K562 (cell line): ENCODE data around the gene RARRES2. TPM values are rescaled to one million over a fixed set of nuclear protein-coding genes. Genes with fewer than 3 reads are reported as not detected.

Experiments
- BRD9 ChIP-seq: fragments of 450-650 bp; IDR thresholded peaks from 2 replicates; pipeline ENCODE4 v1.6.1; 2018; ENCODE audit warnings: low read depth; ENCODE audit not compliant: partially characterized antibody
- CBFA2T2 ChIP-seq: fragments of 450-650 bp; conservative IDR thresholded peaks from 2 replicates; pipeline ENCODE4 v1.6.1; 2017; ENCODE audit warnings: mild to moderate bottlenecking
- CLOCK ChIP-seq: fragments of 250-450 bp; sonication (Bioruptor Pico); IDR thresholded peaks from 2 replicates; pipeline ENCODE4 v1.4.0; 2020; ENCODE audit warnings: mild to moderate bottlenecking, moderate library complexity, borderline replicate concordance
- EP300 ChIP-seq: IDR thresholded peaks from 2 replicates; pipeline ENCODE4 v1.6.1; 2012; ENCODE audit warnings: low read length, improper control_type of control experiment
- HIVEP1 ChIP-seq: fragments of 250-450 bp; sonication (Bioruptor Pico); IDR thresholded peaks from 2 replicates; pipeline ENCODE4 v1.4.0; 2020; ENCODE audit warnings: mild to moderate bottlenecking
- LARP7 ChIP-seq: fragments of 450-650 bp; IDR thresholded peaks from 2 replicates; pipeline ENCODE4 v1.6.1; 2016
- MIER1 ChIP-seq: fragments of 450-650 bp; IDR thresholded peaks from 2 replicates; pipeline ENCODE4 v1.6.1; 2016; ENCODE audit warnings: antibody characterized with exemption, mild to moderate bottlenecking, low read depth
- PKNOX1 ChIP-seq: fragments of 450-650 bp; IDR thresholded peaks from 2 replicates; pipeline ENCODE4 v1.6.1; 2016
- RNF2 ChIP-seq: sonication (generic); IDR thresholded peaks from 2 replicates; pipeline ENCODE4 v1.6.1; 2016
- ZBTB34 ChIP-seq: fragments of 250-450 bp; sonication (Bioruptor Pico); IDR thresholded peaks from 2 replicates; pipeline ENCODE4 v1.8.0; 2021; ENCODE audit warnings: mild to moderate bottlenecking, moderate library complexity
- ZBTB7A ChIP-seq: IDR thresholded peaks from 2 replicates; pipeline ENCODE4 v1.6.1; 2011; ENCODE audit warnings: low read depth, mild to moderate bottlenecking, low read length, moderate library complexity, borderline replicate concordance; ENCODE audit not compliant: control insufficient read depth
- ZNF197 ChIP-seq: fragments of 200-800 bp; sonication (Bioruptor generic); IDR thresholded peaks from 2 replicates; pipeline ENCODE4 v1.6.1; 2016; ENCODE audit warnings: low read depth, missing genetic modification characterization, missing compliant biosample characterization
- ZNF324 ChIP-seq: fragments of 250-450 bp; sonication (Bioruptor Pico); IDR thresholded peaks from 2 replicates; pipeline ENCODE4 v1.4.0; 2020; ENCODE audit warnings: mild to moderate bottlenecking
- ZNF445 ChIP-seq: fragments of 250-450 bp; sonication (Bioruptor Pico); IDR thresholded peaks from 2 replicates; pipeline ENCODE4 v1.4.0; 2020; ENCODE audit warnings: low read depth, mild to moderate bottlenecking, moderate library complexity
- ZNF668 ChIP-seq: fragments of 250-450 bp; sonication (Bioruptor Pico); IDR thresholded peaks from 2 replicates; pipeline ENCODE4 v1.8.0; 2022; ENCODE audit warnings: mild to moderate bottlenecking, inconsistent platforms
- polyA plus RNA-seq, 8 experiments: library from polyadenylated mRNA; depleted of rRNA in 4 of 8; stranded (reverse) in 5 of 8; unstranded in 3 of 8; fragments of >200 nt; fragmentation: Nextera tagmentation in 2 of 8; fragmentation: Illumina TruSeq in 1 of 8; extraction: Ambion mirVana in 2 of 8; extraction: Trizol in 1 of 8; gene quantifications; 2 replicates each; pipeline versions ENCODE4 v1.2.1 to v1.2.3, GENCODE V29; 2011 to 2014; ENCODE audit warnings: inconsistent platforms in 1 of 8, missing spikeins in 1 of 8
- total RNA-seq, 7 experiments: library from RNA; depleted of rRNA in 6 of 7; stranded (reverse); fragments of >200 nt in 6 of 7; fragmentation: Illumina TruSeq in 2 of 7; extraction: Trizol in 2 of 7; gene quantifications; 2 replicates each; pipeline versions ENCODE4 v1.2.1 to v1.2.3, GENCODE V29; 2011 to 2021; ENCODE audit warnings: low replicate concordance in 1 of 7
- TF ChIP-seq, protein P1 (sequence below): fragments of 450-650 bp; formaldehyde crosslinking; IDR thresholded peaks from 2 replicates; pipeline ENCODE4 v1.4.0; 2022; ENCODE audit warnings: missing genetic modification characterization
- TF ChIP-seq, protein P2 (sequence below), 2 experiments: fragments of 450-650 bp; conservative IDR thresholded peaks; 2 replicates each; pipeline ENCODE4 v1.6.1; 2017; ENCODE audit warnings: mild to moderate bottlenecking in 2 of 2, moderate library complexity in 2 of 2
- TF ChIP-seq, protein P3 (sequence below): fragments of 450-650 bp; formaldehyde crosslinking; IDR thresholded peaks from 2 replicates; pipeline ENCODE4 v1.4.0; 2020; ENCODE audit warnings: mild to moderate bottlenecking, moderate library complexity

The RARRES2 gene
- total and polyA plus RNA-seq, 9 of the 15 experiments (the other 6 are each of a cell fraction or from before 2014, with no cell fraction given), result 0.11 to 1.7 (median 0.23) TPM; not detected in 6

GRCh38 chr7:150312649-150313366, 28.6 kb downstream of the RARRES2 start (continued):
- peak; percentile 76 for TF ChIP-seq CBFA2T2
- 0 out of 2 replicates have a peak, but pooled peaks have one; percentile 14 for TF ChIP-seq ZBTB34 (CRISPR knock-in tag)
- peak; percentile 73 for TF ChIP-seq ZNF197 (CRISPR knock-in tag)
- TF ChIP-seq MIER1, result peak; percentile 65
- TF ChIP-seq, protein P1, sequence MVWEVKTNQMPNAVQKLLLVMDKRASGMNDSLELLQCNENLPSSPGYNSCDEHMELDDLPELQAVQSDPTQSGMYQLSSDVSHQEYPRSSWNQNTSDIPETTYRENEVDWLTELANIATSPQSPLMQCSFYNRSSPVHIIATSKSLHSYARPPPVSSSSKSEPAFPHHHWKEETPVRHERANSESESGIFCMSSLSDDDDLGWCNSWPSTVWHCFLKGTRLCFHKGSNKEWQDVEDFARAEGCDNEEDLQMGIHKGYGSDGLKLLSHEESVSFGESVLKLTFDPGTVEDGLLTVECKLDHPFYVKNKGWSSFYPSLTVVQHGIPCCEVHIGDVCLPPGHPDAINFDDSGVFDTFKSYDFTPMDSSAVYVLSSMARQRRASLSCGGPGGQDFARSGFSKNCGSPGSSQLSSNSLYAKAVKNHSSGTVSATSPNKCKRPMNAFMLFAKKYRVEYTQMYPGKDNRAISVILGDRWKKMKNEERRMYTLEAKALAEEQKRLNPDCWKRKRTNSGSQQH, result peak; percentile 55; the same call in 1 of the 2 replicates
- TF ChIP-seq, protein P2, sequence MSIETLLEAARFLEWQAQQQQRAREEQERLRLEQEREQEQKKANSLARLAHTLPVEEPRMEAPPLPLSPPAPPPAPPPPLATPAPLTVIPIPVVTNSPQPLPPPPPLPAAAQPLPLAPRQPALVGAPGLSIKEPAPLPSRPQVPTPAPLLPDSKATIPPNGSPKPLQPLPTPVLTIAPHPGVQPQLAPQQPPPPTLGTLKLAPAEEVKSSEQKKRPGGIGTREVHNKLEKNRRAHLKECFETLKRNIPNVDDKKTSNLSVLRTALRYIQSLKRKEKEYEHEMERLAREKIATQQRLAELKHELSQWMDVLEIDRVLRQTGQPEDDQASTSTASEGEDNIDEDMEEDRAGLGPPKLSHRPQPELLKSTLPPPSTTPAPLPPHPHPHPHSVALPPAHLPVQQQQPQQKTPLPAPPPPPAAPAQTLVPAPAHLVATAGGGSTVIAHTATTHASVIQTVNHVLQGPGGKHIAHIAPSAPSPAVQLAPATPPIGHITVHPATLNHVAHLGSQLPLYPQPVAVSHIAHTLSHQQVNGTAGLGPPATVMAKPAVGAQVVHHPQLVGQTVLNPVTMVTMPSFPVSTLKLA (conservative IDR thresholded peaks at IDR 0.05), result peak; percentile 33 to 70; a peak in 1 of 4 replicates
- TF ChIP-seq EP300, result peak; percentile 79
- TF ChIP-seq, protein P3, sequence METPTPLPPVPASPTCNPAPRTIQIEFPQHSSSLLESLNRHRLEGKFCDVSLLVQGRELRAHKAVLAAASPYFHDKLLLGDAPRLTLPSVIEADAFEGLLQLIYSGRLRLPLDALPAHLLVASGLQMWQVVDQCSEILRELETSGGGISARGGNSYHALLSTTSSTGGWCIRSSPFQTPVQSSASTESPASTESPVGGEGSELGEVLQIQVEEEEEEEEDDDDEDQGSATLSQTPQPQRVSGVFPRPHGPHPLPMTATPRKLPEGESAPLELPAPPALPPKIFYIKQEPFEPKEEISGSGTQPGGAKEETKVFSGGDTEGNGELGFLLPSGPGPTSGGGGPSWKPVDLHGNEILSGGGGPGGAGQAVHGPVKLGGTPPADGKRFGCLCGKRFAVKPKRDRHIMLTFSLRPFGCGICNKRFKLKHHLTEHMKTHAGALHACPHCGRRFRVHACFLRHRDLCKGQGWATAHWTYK (CRISPR knock-in tag), result peak; percentile 94; the same call in 1 of the 2 replicates
- TF ChIP-seq PKNOX1, result peak; percentile 86
- TF ChIP-seq CLOCK, result 0 out of 2 replicates have a peak, but pooled peaks have one; percentile 69
- peak; percentile 91 for TF ChIP-seq ZNF668 (CRISPR knock-in tag)
- peak; percentile 85; the same call in 1 of the 2 replicates for TF ChIP-seq ZNF445 (CRISPR knock-in tag)
- TF ChIP-seq HIVEP1, result peak; percentile 92
- TF ChIP-seq ZNF324 (CRISPR knock-in tag), result 0 out of 2 replicates have a peak, but pooled peaks have one; percentile 20
- peak; percentile 24; the same call in 1 of the 2 replicates for TF ChIP-seq ZBTB7A
- peak; percentile 32; the same call in 1 of the 2 replicates for TF ChIP-seq RNF2
- peak; percentile 52 for TF ChIP-seq BRD9
- peak; percentile 64; the same call in 1 of the 2 replicates for TF ChIP-seq LARP7
